BLaER1 (cell line): Measurements from ENCODE around the gene GPR15.

Source experiments
- H3K27ac ChIP-seq: shearing (Covaris generic); formaldehyde crosslinking; 2 replicates; pipeline ENCODE4 v1.8.1; 2022
- H3K27me3 ChIP-seq: shearing (Covaris generic); formaldehyde crosslinking; 2 replicates; pipeline ENCODE4 v1.8.1; 2022
- H3K36me3 ChIP-seq: shearing (Covaris generic); formaldehyde crosslinking; 2 replicates; pipeline ENCODE4 v1.8.1; 2022
- H3K4me1 ChIP-seq: shearing (Covaris generic); formaldehyde crosslinking; 2 replicates; pipeline ENCODE4 v1.8.1; 2022
- H3K4me2 ChIP-seq: shearing (Covaris generic); formaldehyde crosslinking; 2 replicates; pipeline ENCODE4 v1.8.1; 2022
- H3K4me3 ChIP-seq: shearing (Covaris generic); formaldehyde crosslinking; 2 replicates; pipeline ENCODE4 v1.8.1; 2022
- H3K9ac ChIP-seq: shearing (Covaris generic); formaldehyde crosslinking; 2 replicates; pipeline ENCODE4 v1.8.1; 2022
- H3K9me3 ChIP-seq: shearing (Covaris generic); formaldehyde crosslinking; 2 replicates; pipeline ENCODE4 v1.8.1; 2022
- H4K20me1 ChIP-seq: shearing (Covaris generic); formaldehyde crosslinking; 2 replicates; pipeline ENCODE4 v1.8.1; 2022
- Cebpa-rat ChIP-seq: shearing (Covaris generic); IDR thresholded peaks from 2 replicates; pipeline ENCODE4 v1.8.1; 2022

The GPR15 gene

DNA sequence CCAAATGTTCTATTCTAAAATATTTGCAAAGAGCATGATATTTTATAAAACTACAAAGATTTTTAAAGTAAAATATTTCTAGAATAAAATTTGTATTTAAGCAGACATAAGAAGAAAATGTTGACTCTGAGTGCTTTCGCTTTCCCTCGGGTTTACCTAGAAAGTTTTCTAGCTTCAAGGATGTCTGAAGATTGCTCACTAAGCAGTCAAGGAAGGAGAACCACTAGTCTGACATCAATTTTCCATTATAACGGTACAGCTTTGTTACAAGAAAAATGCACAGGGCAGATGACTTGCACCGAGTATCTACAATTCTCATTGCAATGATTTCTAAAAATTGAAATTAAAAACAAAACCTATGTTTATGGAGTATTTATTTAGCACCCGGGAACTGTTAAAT, 14.2 kb downstream of the GPR15 start:
- no peaks in the 10 kb centered on the region for H4K20me1 ChIP-seq
- H3K9ac ChIP-seq = no peak overlapping the region
- no peak overlapping the region for H3K27ac ChIP-seq
- no peaks in the 10 kb centered on the region for H3K9me3 ChIP-seq
- no peaks in the 10 kb centered on the region for H3K36me3 ChIP-seq
- H3K27me3 ChIP-seq = no peaks in the 10 kb centered on the region
- H3K4me1 ChIP-seq = no peaks in the 10 kb centered on the region
- TF ChIP-seq Cebpa-rat = no peak
- H3K4me2 ChIP-seq = no peak overlapping the region
- no peak overlapping the region for H3K4me3 ChIP-seq

DNA sequence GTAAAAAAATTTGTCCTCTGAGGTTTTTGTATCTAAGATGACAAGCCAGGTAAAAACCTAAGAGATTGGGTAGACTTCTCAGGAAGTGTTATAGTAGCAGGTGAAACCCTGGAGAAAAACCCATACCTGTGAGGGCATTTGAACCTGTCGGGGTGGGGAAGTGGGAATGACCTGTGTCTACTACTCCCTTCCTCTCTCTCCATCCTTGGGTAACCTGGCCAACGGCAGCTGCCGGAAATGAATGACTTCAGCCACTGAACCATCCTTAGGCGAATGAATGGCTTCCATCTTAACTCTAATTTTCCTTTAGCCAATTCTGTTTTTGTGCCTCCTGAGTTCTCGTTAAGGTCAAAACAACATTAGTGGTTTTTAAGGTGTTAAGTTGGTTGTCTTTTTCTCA, 16.8 kb downstream of the GPR15 start:
- H4K20me1 ChIP-seq = no peaks in the 10 kb centered on the region
- no peaks in the 10 kb centered on the region for H3K36me3 ChIP-seq
- no peak overlapping the region for H3K9ac ChIP-seq
- no peak overlapping the region for H3K4me2 ChIP-seq
- H3K27me3 ChIP-seq = no peaks in the 10 kb centered on the region
- H3K4me3 ChIP-seq = no peak overlapping the region
- no peaks in the 10 kb centered on the region for H3K9me3 ChIP-seq
- no peak overlapping the region for H3K27ac ChIP-seq
- H3K4me1 ChIP-seq = no peaks in the 10 kb centered on the region
- TF ChIP-seq Cebpa-rat = no peak

DNA sequence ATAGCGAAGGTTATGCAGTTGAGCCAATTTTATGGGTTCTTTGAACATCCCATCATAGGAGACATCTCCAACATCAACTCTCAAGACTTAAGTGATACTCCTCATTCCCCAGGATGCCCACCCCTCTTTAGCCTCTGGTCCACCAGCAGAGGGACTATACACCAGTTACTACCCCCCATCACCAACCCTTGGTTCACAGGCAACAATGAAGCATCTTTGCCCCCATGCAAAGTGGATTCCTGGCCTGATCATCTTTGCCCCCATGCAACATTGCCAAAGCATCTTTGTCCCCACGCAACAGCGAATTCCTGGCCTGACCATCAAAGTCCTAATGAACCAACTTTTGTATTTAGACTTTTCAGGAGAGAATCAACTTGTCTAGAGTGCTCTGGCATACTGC, 19.1 kb downstream of the GPR15 start:
- H3K9me3 ChIP-seq = no peaks in the 10 kb centered on the region
- H3K27ac ChIP-seq = no peak overlapping the region
- no peaks in the 10 kb centered on the region for H3K36me3 ChIP-seq
- H3K4me3 ChIP-seq = no peak overlapping the region
- no peak overlapping the region for H3K9ac ChIP-seq
- no peaks in the 10 kb centered on the region for H3K27me3 ChIP-seq
- H3K4me2 ChIP-seq = no peak overlapping the region
- H4K20me1 ChIP-seq = no peaks in the 10 kb centered on the region
- no peak for TF ChIP-seq Cebpa-rat
- no peaks in the 10 kb centered on the region for H3K4me1 ChIP-seq

DNA sequence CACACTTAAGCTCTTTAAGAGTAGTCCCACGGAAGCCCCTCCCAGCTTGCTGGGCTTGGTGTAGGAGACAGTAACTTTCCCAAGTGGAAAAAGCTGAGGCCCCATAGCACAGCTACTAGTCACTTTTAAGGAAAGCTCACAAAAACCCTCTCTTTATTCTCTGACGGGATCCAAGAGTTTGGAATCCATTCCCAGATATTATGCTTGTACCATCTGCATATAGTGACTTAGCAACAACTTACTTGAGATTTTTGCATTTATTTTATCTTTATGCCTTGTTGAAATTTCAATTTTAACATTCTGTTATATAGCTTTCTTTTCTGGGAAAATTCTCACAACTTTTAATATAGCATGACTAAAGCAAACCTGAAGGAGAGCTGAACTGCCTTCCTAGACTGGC, 19.5 kb downstream of the GPR15 start:
- H3K9me3 ChIP-seq = no peaks in the 10 kb centered on the region
- H4K20me1 ChIP-seq = no peaks in the 10 kb centered on the region
- H3K9ac ChIP-seq = no peak overlapping the region
- TF ChIP-seq Cebpa-rat = no peak
- no peak overlapping the region for H3K27ac ChIP-seq
- H3K4me2 ChIP-seq = no peak overlapping the region
- H3K36me3 ChIP-seq = no peaks in the 10 kb centered on the region
- no peaks in the 10 kb centered on the region for H3K4me1 ChIP-seq
- H3K27me3 ChIP-seq = no peaks in the 10 kb centered on the region
- no peak overlapping the region for H3K4me3 ChIP-seq

DNA sequence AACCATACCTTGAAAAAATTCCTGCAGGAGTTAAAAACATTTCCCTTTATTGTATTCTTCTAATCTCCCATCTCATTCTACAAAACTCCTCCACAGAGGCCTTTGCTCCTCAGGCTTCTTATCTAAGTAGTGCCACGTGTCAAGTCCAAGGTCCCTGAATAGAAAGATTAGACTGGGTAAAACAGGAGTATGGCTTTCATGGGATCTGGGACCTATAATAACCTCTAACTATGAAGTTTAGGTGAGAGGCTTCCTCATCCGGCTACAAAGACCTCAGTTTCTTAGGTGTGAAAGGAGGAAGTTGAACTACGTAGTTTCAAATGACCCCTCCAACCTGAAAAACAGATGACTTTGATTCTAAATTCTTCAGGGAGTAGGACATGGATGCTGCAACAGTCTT, 20.0 kb downstream of the GPR15 start:
- no peak overlapping the region for H3K4me2 ChIP-seq
- no peaks in the 10 kb centered on the region for H3K4me1 ChIP-seq
- H3K27ac ChIP-seq = no peak overlapping the region
- no peak overlapping the region for H3K4me3 ChIP-seq
- no peaks in the 10 kb centered on the region for H4K20me1 ChIP-seq
- H3K27me3 ChIP-seq = no peaks in the 10 kb centered on the region
- no peaks in the 10 kb centered on the region for H3K9me3 ChIP-seq
- H3K9ac ChIP-seq = no peak overlapping the region
- TF ChIP-seq Cebpa-rat = no peak
- H3K36me3 ChIP-seq = no peaks in the 10 kb centered on the region

DNA sequence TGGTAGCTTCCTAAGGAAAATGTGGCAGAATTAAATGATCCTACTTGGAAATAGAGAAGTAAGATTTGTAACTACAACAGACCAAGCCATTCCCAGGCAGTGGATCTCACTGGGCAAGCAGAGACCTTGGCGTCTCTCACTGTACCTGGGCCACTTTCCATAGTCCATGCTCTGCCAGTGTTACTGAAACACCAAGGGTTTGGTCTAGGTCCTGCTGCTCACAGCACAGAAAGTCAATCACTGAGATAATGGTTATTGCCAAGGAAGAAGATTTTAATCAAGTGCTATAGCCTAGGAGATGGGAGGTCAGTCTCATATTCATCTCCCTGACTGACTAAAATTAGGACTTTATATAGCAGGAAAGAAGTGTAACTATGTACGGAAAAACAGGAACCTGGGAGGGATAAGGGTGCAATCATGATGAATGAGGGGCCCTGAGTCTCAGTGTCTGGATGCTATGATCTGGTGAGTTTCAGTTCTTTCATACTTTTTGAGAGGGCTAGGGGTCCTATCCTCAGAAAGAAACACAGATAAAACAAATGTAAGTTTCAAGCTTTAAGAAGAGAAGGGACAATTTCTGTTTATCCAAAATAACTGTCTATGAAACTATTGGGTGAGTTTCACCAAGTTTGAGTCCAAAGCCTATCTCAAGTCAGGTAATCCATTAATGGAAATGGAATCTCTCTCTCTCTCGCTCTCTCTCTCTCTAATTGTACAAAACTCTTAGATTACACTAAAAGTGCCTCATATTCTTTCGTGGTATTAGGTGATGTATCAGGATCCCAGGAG, 20.6 kb downstream of the GPR15 start:
- Histone ChIP-seq H3K27me3 (no peaks in the 10 kb centered on the region), H3K4me2 (no peak overlapping the region), H3K4me3 (no peak overlapping the region), H3K27ac (no peak overlapping the region), H3K4me1 (no peaks in the 10 kb centered on the region), H3K36me3 (no peaks in the 10 kb centered on the region), H3K9me3 (no peaks in the 10 kb centered on the region), H3K9ac (no peak overlapping the region), H4K20me1 (no peaks in the 10 kb centered on the region)
- TF ChIP-seq Cebpa-rat = no peak

DNA sequence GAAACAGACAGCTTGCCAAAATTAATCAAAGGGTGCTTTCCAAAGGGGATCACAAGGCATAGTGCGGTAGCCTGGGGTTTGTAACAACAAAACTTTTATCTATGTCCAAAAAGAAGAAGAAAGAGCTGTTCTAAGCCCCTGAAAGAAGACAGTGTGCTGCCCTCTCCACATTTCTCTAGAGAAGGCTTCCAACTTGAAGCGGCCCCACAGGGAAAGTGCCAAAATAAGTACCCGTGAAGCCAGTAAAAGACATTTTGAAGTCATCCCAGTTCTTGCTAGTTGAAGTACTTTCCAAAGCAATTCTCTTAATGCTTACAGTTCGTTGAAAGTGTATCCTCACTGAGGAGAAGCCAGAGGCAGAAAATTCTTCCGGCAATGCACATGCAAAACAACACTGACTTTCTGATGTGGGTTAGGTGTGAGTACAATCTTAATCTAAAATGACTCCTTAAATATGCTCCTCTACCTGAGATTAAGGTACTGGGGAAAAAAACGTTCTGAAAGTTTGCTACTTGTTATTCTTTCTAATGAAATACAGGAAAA, 21.3 kb downstream of the GPR15 start:
- H3K36me3 ChIP-seq = no peaks in the 10 kb centered on the region
- H3K27ac ChIP-seq = no peak overlapping the region
- no peak overlapping the region for H3K9ac ChIP-seq
- no peak overlapping the region for H3K4me2 ChIP-seq
- H3K4me1 ChIP-seq = no peaks in the 10 kb centered on the region
- H3K9me3 ChIP-seq = no peaks in the 10 kb centered on the region
- no peak overlapping the region for H3K4me3 ChIP-seq
- no peaks in the 10 kb centered on the region for H3K27me3 ChIP-seq
- no peak for TF ChIP-seq Cebpa-rat
- H4K20me1 ChIP-seq = no peaks in the 10 kb centered on the region

DNA sequence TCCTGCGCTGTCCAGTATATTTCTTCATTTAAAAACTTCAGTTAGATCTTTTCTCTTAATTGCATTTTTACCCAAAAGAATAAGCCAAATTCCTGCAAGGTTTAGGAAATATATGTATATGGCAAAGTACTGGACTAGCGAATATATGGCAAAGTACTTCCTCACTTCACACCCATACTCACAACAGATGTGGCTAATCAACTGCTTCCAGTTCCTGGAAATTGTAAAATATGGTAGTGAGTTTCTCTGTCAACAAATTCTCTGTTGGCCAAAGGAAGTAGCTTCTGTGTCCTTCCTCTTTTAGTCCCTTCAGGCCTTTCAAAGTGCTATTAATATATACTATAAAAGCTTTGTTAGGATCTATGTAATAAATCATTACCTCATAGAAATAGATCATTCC, 22.0 kb downstream of the GPR15 start:
- Histone ChIP-seq H3K4me3 (no peak overlapping the region), H3K4me2 (no peak overlapping the region), H3K27me3 (no peaks in the 10 kb centered on the region), H3K9ac (no peak overlapping the region), H3K4me1 (no peaks in the 10 kb centered on the region), H3K36me3 (no peaks in the 10 kb centered on the region), H3K9me3 (no peaks in the 10 kb centered on the region), H3K27ac (no peak overlapping the region), H4K20me1 (no peaks in the 10 kb centered on the region)
- no peak for TF ChIP-seq Cebpa-rat

DNA sequence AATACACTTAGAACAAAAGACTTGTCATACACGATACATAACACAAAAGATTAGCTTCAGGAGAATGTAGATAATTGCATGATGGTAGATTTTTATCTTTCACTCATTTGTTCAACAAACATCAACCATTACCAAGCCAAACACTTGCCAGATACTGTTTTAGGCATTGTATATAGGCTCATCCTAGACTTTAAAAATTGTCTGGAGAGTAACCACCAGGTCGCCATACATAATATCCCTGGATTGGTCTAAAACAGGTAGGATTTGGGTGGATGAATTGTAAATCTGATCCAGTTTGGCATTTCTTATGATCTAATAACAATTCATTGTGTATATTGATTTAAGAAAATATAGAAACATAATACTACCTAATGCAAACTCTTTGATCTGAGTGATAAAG, 22.8 kb downstream of the GPR15 start:
- H3K36me3 ChIP-seq = no peaks in the 10 kb centered on the region
- no peak overlapping the region for H3K4me3 ChIP-seq
- no peak overlapping the region for H3K27ac ChIP-seq
- H3K4me2 ChIP-seq = no peak overlapping the region
- H3K4me1 ChIP-seq = no peaks in the 10 kb centered on the region
- H4K20me1 ChIP-seq = no peaks in the 10 kb centered on the region
- no peak overlapping the region for H3K9ac ChIP-seq
- H3K9me3 ChIP-seq = no peaks in the 10 kb centered on the region
- H3K27me3 ChIP-seq = no peaks in the 10 kb centered on the region
- no peak for TF ChIP-seq Cebpa-rat

DNA sequence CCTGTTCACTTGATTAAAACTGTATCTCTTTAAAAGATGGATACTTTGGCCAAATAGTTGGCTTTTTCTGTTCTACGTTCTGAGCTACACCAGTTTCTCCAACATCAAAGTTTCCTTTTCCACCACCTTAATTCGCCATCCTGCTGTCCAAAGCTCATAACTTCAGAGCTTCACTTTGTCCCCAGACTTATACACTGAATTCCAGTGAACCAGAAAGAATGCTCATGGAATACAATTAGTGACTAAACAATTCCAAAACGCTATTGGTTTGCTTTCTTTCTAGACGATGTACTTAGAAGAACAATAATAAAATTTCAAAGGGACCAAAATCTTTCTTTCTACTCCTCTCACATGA, 23.2 kb downstream of the GPR15 start:
- Histone ChIP-seq H4K20me1 (no peaks in the 10 kb centered on the region), H3K4me3 (no peak overlapping the region), H3K4me2 (no peak overlapping the region), H3K27me3 (no peaks in the 10 kb centered on the region), H3K4me1 (no peaks in the 10 kb centered on the region), H3K9ac (no peak overlapping the region), H3K9me3 (no peaks in the 10 kb centered on the region), H3K36me3 (no peaks in the 10 kb centered on the region), H3K27ac (no peak overlapping the region)
- no peak for TF ChIP-seq Cebpa-rat
